ENCODE data around the gene APOL3.
A peak's percentile ranks its signal among the peaks of the same experiment; 100 is the strongest.

The APOL3 gene

GRCh38 chr22:36197065-36197440, 36.5 kb upstream of the APOL3 start:
- H3K27ac ChIP-seq = peak overlapping the region; percentile 11
- no peak overlapping the region for H3K9ac ChIP-seq
- H2AFZ ChIP-seq = no peak overlapping the region
- no peak overlapping the region for H3K4me3 ChIP-seq (ENCODE audit: low read depth, low read length)
- H3K4me2 ChIP-seq (ENCODE audit: low read length) = no peak overlapping the region
- no peaks in the 10 kb centered on the region for H3K36me3 ChIP-seq (ENCODE audit: control insufficient read depth, insufficient read depth, low read length)
- no peak for TF ChIP-seq CTCF (IDR thresholded peaks at IDR 0.05)
- H3K79me2 ChIP-seq = no peaks in the 10 kb centered on the region
- no peaks in the 10 kb centered on the region for H3K4me1 ChIP-seq
- H3K27me3 ChIP-seq (ENCODE audit: control insufficient read depth, insufficient read depth, low read length) = no peaks in the 10 kb centered on the region
- H3K9me3 ChIP-seq (ENCODE audit: control insufficient read depth, low read length) = no peaks in the 10 kb centered on the region

- no peak overlapping the region for H3K4me2 ChIP-seq (ENCODE audit: low read length)
- no peaks in the 10 kb centered on the region for H3K4me1 ChIP-seq
- H3K27me3 ChIP-seq (ENCODE audit: control insufficient read depth, insufficient read depth, low read length) = no peaks in the 10 kb centered on the region
- H3K27ac ChIP-seq = peak overlapping the region; percentile 11
- H3K79me2 ChIP-seq = no peaks in the 10 kb centered on the region
- H3K9ac ChIP-seq = no peak overlapping the region
- no peak for TF ChIP-seq CTCF (IDR thresholded peaks at IDR 0.05)
- no peaks in the 10 kb centered on the region for H3K36me3 ChIP-seq (ENCODE audit: control insufficient read depth, insufficient read depth, low read length)
- H2AFZ ChIP-seq = no peak overlapping the region
- no peaks in the 10 kb centered on the region for H3K9me3 ChIP-seq (ENCODE audit: control insufficient read depth, low read length)
- H3K4me3 ChIP-seq (ENCODE audit: low read depth, low read length) = no peak overlapping the region
Observed at GRCh38 chr22:36196254-36197064, 35.9 kb upstream of the APOL3 start.

- H3K79me2 ChIP-seq = no peaks in the 10 kb centered on the region
- no peaks in the 10 kb centered on the region for H3K9me3 ChIP-seq (ENCODE audit: control insufficient read depth, low read length)
- no peaks in the 10 kb centered on the region for H3K36me3 ChIP-seq (ENCODE audit: control insufficient read depth, insufficient read depth, low read length)
- TF ChIP-seq CTCF (IDR thresholded peaks at IDR 0.05) = peak; percentile 57
- H3K4me2 ChIP-seq (ENCODE audit: low read length) = no peak overlapping the region
- H3K9ac ChIP-seq = no peak overlapping the region
- H3K4me1 ChIP-seq = no peaks in the 10 kb centered on the region
- H3K4me3 ChIP-seq (ENCODE audit: low read depth, low read length) = no peak overlapping the region
- no peaks in the 10 kb centered on the region for H3K27me3 ChIP-seq (ENCODE audit: control insufficient read depth, insufficient read depth, low read length)
- no peak overlapping the region for H2AFZ ChIP-seq
- H3K27ac ChIP-seq = no peak overlapping the region
Observed at GRCh38 chr22:36194971-36195370, 34.4 kb upstream of the APOL3 start.

GRCh38 chr22:36194385-36194784, 33.8 kb upstream of the APOL3 start:
- Histone ChIP-seq H3K4me3 (ENCODE audit: low read depth, low read length) (no peak overlapping the region), H3K4me2 (ENCODE audit: low read length) (no peak overlapping the region), H3K79me2 (no peaks in the 10 kb centered on the region), H3K9ac (no peak overlapping the region), H3K4me1 (no peaks in the 10 kb centered on the region), H3K36me3 (ENCODE audit: control insufficient read depth, insufficient read depth, low read length) (no peaks in the 10 kb centered on the region), H2AFZ (no peak overlapping the region), H3K27ac (no peak overlapping the region), H3K27me3 (ENCODE audit: control insufficient read depth, insufficient read depth, low read length) (no peaks in the 10 kb centered on the region), H3K9me3 (ENCODE audit: control insufficient read depth, low read length) (no peaks in the 10 kb centered on the region)
- no peak for TF ChIP-seq CTCF (IDR thresholded peaks at IDR 0.05)

- Histone ChIP-seq H3K27me3 (ENCODE audit: control insufficient read depth, insufficient read depth, low read length) (no peaks in the 10 kb centered on the region), H3K79me2 (no peaks in the 10 kb centered on the region), H3K4me3 (ENCODE audit: low read depth, low read length) (no peak overlapping the region), H3K4me2 (ENCODE audit: low read length) (no peak overlapping the region), H3K36me3 (ENCODE audit: control insufficient read depth, insufficient read depth, low read length) (no peaks in the 10 kb centered on the region), H3K4me1 (no peaks in the 10 kb centered on the region), H3K27ac (no peak overlapping the region), H3K9ac (no peak overlapping the region), H3K9me3 (ENCODE audit: control insufficient read depth, low read length) (no peaks in the 10 kb centered on the region), H2AFZ (no peak overlapping the region)
- TF ChIP-seq CTCF (IDR thresholded peaks at IDR 0.05) = no peak
Observed at GRCh38 chr22:36193577-36193976, 33.0 kb upstream of the APOL3 start.
